Fibroblast of skin of left quadriceps (primary cell): ENCODE measurements around the gene FAM174C.

Experiments
- DNase-seq, 2 experiments: peaks; one replicate each; pipeline ENCODE4 v3.0.0-alpha.2; 2013; ENCODE audit warnings: low read depth in 2 of 2

The FAM174C gene

GRCh38 chr19:1250437-1251260 lies 24.7 kb upstream of the FAM174C start:
- DNase-seq: no peak

- DNase-seq: no peak
Observed at GRCh38 chr19:1251330-1252220, 23.8 kb upstream of the FAM174C start.

GRCh38 chr19:1252221-1252820 lies 23.0 kb upstream of the FAM174C start:
- DNase-seq: peak; percentile 75 to 78

- DNase-seq: peak; percentile 92 to 96
Observed at GRCh38 chr19:1252821-1253513, 22.4 kb upstream of the FAM174C start.

GRCh38 chr19:1253514-1254080 lies 21.7 kb upstream of the FAM174C start:
- DNase-seq: peak in 1 of 2 experiments; percentile 44

- no peak for DNase-seq
Observed at GRCh38 chr19:1254081-1254527, 21.2 kb upstream of the FAM174C start.

GRCh38 chr19:1254530-1255185 lies 20.7 kb upstream of the FAM174C start:
- no peak for DNase-seq

- no peak for DNase-seq
Observed at GRCh38 chr19:1255186-1256161, 19.9 kb upstream of the FAM174C start.

GRCh38 chr19:1256646-1257474 lies 18.5 kb upstream of the FAM174C start:
- DNase-seq: no peak

- no peak for DNase-seq
Observed at GRCh38 chr19:1257475-1258162, 17.7 kb upstream of the FAM174C start.

- DNase-seq: no peak
Observed at GRCh38 chr19:1258163-1258492, 17.2 kb upstream of the FAM174C start.

GRCh38 chr19:1258707-1259205 lies 16.6 kb upstream of the FAM174C start:
- DNase-seq: no peak

- DNase-seq: no peak
Observed at GRCh38 chr19:1259206-1259875, 16.0 kb upstream of the FAM174C start.

- DNase-seq: no peak
Observed at GRCh38 chr19:1259876-1260748, 15.2 kb upstream of the FAM174C start.

- DNase-seq: peak; percentile 90
Observed at GRCh38 chr19:1260749-1261537, 14.4 kb upstream of the FAM174C start.

- no peak for DNase-seq
Observed at GRCh38 chr19:1261538-1261797, 13.9 kb upstream of the FAM174C start.
